Measurements from ENCODE around the gene TMEM97.
A peak's percentile ranks its signal among the peaks of the same experiment; 100 is the strongest.
"Not testable (repeated sequence)": the region's sequence is repeated elsewhere in the genome, so short reads cannot be mapped to it uniquely, and the experiment has no call there.

TMEM97 gene
- 8.7 to 14.8 reads per million in 2 donors for total RNA-seq

GRCh38 chr17:28318759-28319597 lies at the start of gene TMEM97:
Gene TMEM97, plus strand, starts transcription at chr17:28319200. Its CDS starts 40 bp downstream, at chr17:28319240.
- peak; percentile 84 for DNase-seq

- no peak for DNase-seq
Measured at GRCh38 chr17:28270055-28270454, 48.9 kb upstream of the TMEM97 start.

GRCh38 chr17:28270926-28271325 lies 48.1 kb upstream of the TMEM97 start:
- DNase-seq, result no peak

GRCh38 chr17:28271431-28271830 lies 47.6 kb upstream of the TMEM97 start:
- DNase-seq, result no peak

- DNase-seq, result no peak
Measured at GRCh38 chr17:28272166-28272565, 46.8 kb upstream of the TMEM97 start.

- not testable (repeated sequence) for DNase-seq
Measured at GRCh38 chr17:28273341-28273740, 45.7 kb upstream of the TMEM97 start.

GRCh38 chr17:28274591-28275265 lies 44.3 kb upstream of the TMEM97 start:
- DNase-seq, result no peak

GRCh38 chr17:28276011-28276410 lies 43.0 kb upstream of the TMEM97 start:
- DNase-seq, result no peak

GRCh38 chr17:28279411-28279810 lies 39.6 kb upstream of the TMEM97 start:
- no peak for DNase-seq

GRCh38 chr17:28280826-28281225 lies 38.2 kb upstream of the TMEM97 start:
- no peak for DNase-seq

GRCh38 chr17:28282596-28282995 lies 36.4 kb upstream of the TMEM97 start:
- DNase-seq, result no peak

- no peak for DNase-seq
Measured at GRCh38 chr17:28285965-28286364, 33.0 kb upstream of the TMEM97 start.

GRCh38 chr17:28290703-28291102 lies 28.3 kb upstream of the TMEM97 start:
- DNase-seq, result no peak

- DNase-seq, result no peak
Measured at GRCh38 chr17:28291780-28292330, 27.1 kb upstream of the TMEM97 start.

GRCh38 chr17:28292878-28293277 lies 26.1 kb upstream of the TMEM97 start:
- DNase-seq, result not testable (repeated sequence)

- DNase-seq, result no peak
Measured at GRCh38 chr17:28293994-28294393, 25.0 kb upstream of the TMEM97 start.

- DNase-seq, result no peak
Measured at GRCh38 chr17:28295677-28296578, 23.1 kb upstream of the TMEM97 start.

GRCh38 chr17:28298449-28298848 lies 20.6 kb upstream of the TMEM97 start:
- DNase-seq, result no peak

- no peak for DNase-seq
Measured at GRCh38 chr17:28306954-28307401, 12.0 kb upstream of the TMEM97 start.

GRCh38 chr17:28313841-28314240 lies 5.2 kb upstream of the TMEM97 start:
- DNase-seq, result no peak

GRCh38 chr17:28315846-28316705 lies 2.9 kb upstream of the TMEM97 start:
- DNase-seq, result no peak

Measured in activated gamma-delta T cell (primary cell).